IMR-90 (cell line): ENCODE data around the gene CERK.

Experiments used
- BHLHE40 ChIP-seq: fragments of 150-350 bp; IDR thresholded peaks from 2 replicates; pipeline ENCODE4 v1.6.1; 2016; ENCODE audit warnings: mild to moderate bottlenecking, low read depth, low read length
- CEBPB ChIP-seq: IDR thresholded peaks from 2 replicates; pipeline ENCODE4 v1.6.1; 2012; ENCODE audit warnings: low read depth, low read length, improper control_type of control experiment
- CTCF ChIP-seq: conservative IDR thresholded peaks from 2 replicates; pipeline ENCODE4 v1.5.1; 2012; ENCODE audit warnings: mild to moderate bottlenecking, low read depth, low read length, improper control_type of control experiment
- ELK1 ChIP-seq: fragments of 150-350 bp; IDR thresholded peaks from 2 replicates; pipeline ENCODE4 v1.6.1; 2016; ENCODE audit warnings: low read depth, mild to moderate bottlenecking, low read length, moderate library complexity, borderline replicate concordance
- FOS ChIP-seq: fragments of 150-350 bp; IDR thresholded peaks from 2 replicates; pipeline ENCODE4 v1.6.1; 2016; ENCODE audit warnings: low read depth, low read length
- MAFK ChIP-seq: IDR thresholded peaks from 2 replicates; pipeline ENCODE4 v1.6.1; 2012; ENCODE audit warnings: low read depth, low read length, improper control_type of control experiment
- MXI1 ChIP-seq: IDR thresholded peaks from 2 replicates; pipeline ENCODE4 v1.6.1; 2012; ENCODE audit warnings: low read depth, mild to moderate bottlenecking, low read length, moderate library complexity, borderline replicate concordance
- NFE2L2 ChIP-seq: fragments of 150-350 bp; IDR thresholded peaks from 2 replicates; pipeline ENCODE4 v1.6.1; 2016; ENCODE audit warnings: low read depth, mild to moderate bottlenecking, low read length
- POLR2A ChIP-seq: IDR thresholded peaks from 2 replicates; pipeline ENCODE4 v1.6.1; 2012; ENCODE audit warnings: mild to moderate bottlenecking, low read depth, low read length
- RAD21 ChIP-seq: IDR thresholded peaks from 2 replicates; pipeline ENCODE4 v1.6.1; 2012; ENCODE audit warnings: low read length, improper control_type of control experiment
- RCOR1 ChIP-seq: IDR thresholded peaks from 2 replicates; pipeline ENCODE4 v1.6.1; 2012; ENCODE audit warnings: mild to moderate bottlenecking, low read length, improper control_type of control experiment; ENCODE audit not compliant: insufficient replicate concordance
- RFX5 ChIP-seq: IDR thresholded peaks from 2 replicates; pipeline ENCODE4 v1.8.0; 2012; ENCODE audit warnings: low read depth, mild to moderate bottlenecking, low read length, moderate library complexity
- SMC3 ChIP-seq: fragments of 150-350 bp; IDR thresholded peaks from 2 replicates; pipeline ENCODE4 v1.6.1; 2016; ENCODE audit warnings: low read depth, mild to moderate bottlenecking, antibody characterized with exemption, low read length, moderate library complexity
- USF2 ChIP-seq: fragments of 150-350 bp; IDR thresholded peaks from 2 replicates; pipeline ENCODE4 v1.6.1; 2017; ENCODE audit warnings: mild to moderate bottlenecking, antibody characterized with exemption, low read length, low read depth

DNA sequence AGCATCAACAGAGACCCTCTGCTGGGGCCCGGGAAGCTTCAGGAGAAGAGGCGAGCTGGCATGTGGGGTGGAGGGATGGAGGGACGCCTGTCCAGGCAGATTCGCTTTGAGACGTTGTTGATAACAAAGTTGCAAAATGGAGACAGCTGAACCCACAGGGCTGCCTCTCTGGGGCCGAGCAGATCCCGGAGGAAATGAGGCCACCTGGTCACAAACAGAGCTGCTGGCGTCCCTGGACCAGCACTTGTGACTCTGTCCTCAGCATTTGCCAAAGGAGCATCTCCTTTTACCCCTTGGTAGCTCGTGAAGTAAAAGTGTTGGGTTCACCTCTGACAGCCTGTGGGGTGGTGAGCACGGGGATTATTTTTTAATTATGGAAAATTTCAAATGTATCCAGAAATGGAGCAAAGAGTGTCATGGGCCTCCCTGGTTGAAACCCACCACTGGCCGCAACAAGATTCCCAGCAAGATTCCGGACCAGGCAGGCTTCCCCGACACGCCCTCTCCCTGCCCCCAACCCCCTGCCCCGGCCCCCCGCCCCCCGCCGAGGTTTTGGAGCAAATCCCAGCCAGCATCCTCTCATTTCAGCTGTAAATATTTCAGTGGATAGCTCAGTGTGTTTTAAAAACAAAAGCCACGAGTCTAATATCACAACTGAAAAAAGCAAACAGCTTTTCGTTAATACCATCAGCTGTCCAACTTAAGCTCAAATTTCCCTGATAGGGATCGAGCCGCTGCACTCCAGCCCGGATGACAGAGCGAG lies 97.6 kb downstream of the CERK start:
- TF ChIP-seq CTCF (no peak), FOS (no peak), USF2 (no peak), POLR2A (no peak), RCOR1 (no peak), RAD21 (no peak), CEBPB (no peak), MXI1 (no peak), SMC3 (no peak), ELK1 (no peak), BHLHE40 (no peak), MAFK (no peak), NFE2L2 (no peak), RFX5 (no peak)
